Smooth muscle cell of bladder (primary cell): Measurements from ENCODE around the gene DPP4. TPM values are rescaled to one million over a fixed set of nuclear protein-coding genes. Genes with fewer than 3 reads are reported as not detected.

ENCODE experiments used
- total RNA-seq: library from RNA; depleted of rRNA; stranded (reverse); fragments of >200 nt; gene quantifications from 2 replicates; pipeline ENCODE4 v1.2.3, GENCODE V29; 2014

The DPP4 gene
- 235 and 251 TPM in 2 replicates for total RNA-seq

DNA sequence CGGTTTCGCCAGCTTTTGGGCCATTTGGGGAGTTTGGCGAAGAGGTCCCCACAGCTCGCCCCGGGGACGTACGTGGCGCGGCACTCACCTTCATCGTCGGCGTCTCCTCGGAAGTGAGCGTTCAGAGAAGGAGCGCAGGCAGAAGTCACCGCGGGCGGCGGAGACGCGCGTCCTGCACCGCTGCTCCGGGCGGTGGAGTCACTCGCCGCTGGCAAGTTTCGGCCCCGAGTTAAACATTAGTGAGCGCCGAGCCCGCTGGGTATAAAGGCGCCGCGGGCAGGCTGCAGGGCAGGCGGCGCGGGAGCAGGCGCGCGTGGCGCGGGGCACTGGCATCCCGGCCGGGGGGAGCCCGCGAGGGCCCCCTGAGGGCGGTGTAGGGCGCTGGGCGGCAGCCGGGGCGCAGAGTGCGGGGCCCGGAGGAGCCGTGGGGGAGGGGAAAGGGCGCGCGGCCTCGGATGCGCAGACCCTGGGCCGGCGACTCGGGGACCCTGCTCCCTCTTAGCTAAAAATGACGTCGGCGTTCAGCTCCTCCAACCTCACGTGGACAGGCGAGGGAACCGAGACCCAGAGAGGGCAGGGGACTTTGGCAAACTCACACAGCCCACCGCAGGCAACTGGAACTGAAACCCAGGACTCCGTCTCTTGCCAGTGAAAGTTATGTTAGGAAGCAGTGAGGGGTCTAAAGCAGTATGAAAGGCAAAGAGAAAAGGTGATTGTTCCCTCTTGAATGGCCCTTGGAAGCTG lies at the start of gene DPP4:
Gene DPP4 (minus strand): TSS at position 328 of the 744 bp plus-strand sequence. CDS start 234 bp downstream, at position 94.

Other genes with a start within 250 kb of the DPP4 start
- 0.14 TPM in 1 of 2 replicates, not detected in the other for gene GCG, start 78.0 kb upstream of the DPP4 start, total RNA-seq
- gene FAP, start 169.2 kb upstream of the DPP4 start, total RNA-seq, result 148 and 197 TPM in 2 replicates
- gene IFIH1, start 244.5 kb upstream of the DPP4 start, total RNA-seq, result 3.4 and 4.8 TPM in 2 replicates